Renal pelvis (tissue), 12 donors: ENCODE data around the gene CNTNAP3B. TPM values are rescaled to one million over a fixed set of nuclear protein-coding genes. Genes with fewer than 3 reads are reported as not detected.
"Not testable (repeated sequence)": the region's sequence is repeated elsewhere in the genome, so short reads cannot be mapped to it uniquely, and the experiment has no call there.

Experiments
- DNase-seq: peaks from one replicate; pipeline ENCODE4 v3.0.0-alpha.2; 2013
- long read RNA-seq, 16 experiments: transcript quantifications; one replicate each; lab custom pipeline, GENCODE V29; 2026
- polyA plus RNA-seq, 3 donors: library from polyadenylated mRNA; unstranded; fragments of 120-200 nt; gene quantifications; one replicate each; pipeline ENCODE4 v1.2.1, GENCODE V29; 2013; ENCODE audit not compliant: insufficient read length in 3 of 3

The CNTNAP3B gene
- polyA plus RNA-seq = 10 to 100 TPM; 12.1 to 20.1 (median 19.8) TPM
- long read RNA-seq, donor 1 = 0 reads
- long read RNA-seq, donor 2 = 0 reads
- long read RNA-seq, donor 3 = 0 reads
- long read RNA-seq, donor 4 = 0 reads
- long read RNA-seq, donor 5 = 0 reads
- long read RNA-seq, donor 6 = 0 reads
- long read RNA-seq, donor 7, partial matches to known transcripts = 0 of 6 reads
- long read RNA-seq, donor 7, other reads (novel, unspliced or antisense) = 6 of 6 reads
- long read RNA-seq, donor 8 = 0 reads
- long read RNA-seq, donor 9 = 0 reads
- long read RNA-seq, donor 10 = 0 reads
- long read RNA-seq, donor 11 = 0 reads
- long read RNA-seq, donor 12 = 0 reads
- long read RNA-seq, donor 13 = 0 reads
- long read RNA-seq, donor 14 = 0 reads
- long read RNA-seq, donor 15 = 0 reads
- long read RNA-seq, donor 16 = 0 reads

DNA sequence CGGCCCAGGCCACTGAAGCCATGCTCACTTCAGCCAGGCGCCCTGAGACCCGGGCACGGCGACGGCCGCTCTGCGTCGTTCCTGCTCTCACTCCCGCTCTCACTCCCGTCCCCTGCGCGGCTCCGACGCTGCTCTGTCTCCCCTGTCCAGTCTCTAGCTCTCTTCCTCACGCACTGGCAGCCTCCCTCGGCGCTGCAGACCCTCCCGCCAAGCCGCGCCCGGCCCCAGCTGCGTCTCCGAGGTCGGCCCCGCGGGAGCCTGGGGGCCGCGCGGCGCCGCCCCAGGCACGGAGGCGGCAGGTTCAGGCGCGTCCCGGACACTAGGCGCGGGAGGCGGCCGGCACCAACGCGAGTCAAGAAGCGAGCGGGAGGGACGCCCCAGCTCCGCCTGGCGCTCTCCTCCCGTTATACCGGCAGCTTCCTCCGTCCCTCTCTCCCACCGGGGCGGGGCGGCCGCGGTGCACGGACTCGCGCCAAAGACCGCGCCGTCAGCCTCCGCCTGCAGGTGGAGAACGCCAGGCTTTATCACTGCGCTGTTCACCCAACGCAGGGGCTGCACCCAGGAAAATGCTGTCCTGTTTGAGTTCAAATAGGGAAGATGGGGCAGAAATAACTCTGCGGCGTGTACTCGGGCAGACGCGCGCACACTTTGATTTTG lies at the start of gene CNTNAP3B:
Gene CNTNAP3B, minus strand, starts transcription at position 354 of the 657 bp plus-strand sequence. Its CDS starts 332 bp downstream, at position 22.
- not testable (repeated sequence) for DNase-seq

DNA sequence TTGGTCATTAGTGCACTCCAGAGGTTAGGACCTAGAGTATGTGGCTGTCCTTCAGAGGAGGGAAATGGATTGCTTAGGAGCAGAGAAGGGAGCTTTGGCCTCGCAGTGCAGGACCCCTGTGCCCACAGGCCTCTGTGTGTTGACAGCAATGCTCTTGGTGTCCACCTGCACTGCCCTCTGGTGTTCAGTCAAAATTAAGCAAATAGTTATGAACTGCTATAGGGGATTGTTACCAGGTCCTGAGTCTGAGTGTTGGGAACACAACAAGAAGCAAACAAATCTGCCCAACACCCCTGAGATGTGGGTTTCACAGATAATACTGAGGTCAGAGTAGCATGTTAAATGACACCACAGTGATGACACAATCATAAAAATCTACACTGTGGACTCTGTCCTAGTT lies 31.1 kb upstream of the CNTNAP3B start:
- peak; percentile 4 for DNase-seq

DNA sequence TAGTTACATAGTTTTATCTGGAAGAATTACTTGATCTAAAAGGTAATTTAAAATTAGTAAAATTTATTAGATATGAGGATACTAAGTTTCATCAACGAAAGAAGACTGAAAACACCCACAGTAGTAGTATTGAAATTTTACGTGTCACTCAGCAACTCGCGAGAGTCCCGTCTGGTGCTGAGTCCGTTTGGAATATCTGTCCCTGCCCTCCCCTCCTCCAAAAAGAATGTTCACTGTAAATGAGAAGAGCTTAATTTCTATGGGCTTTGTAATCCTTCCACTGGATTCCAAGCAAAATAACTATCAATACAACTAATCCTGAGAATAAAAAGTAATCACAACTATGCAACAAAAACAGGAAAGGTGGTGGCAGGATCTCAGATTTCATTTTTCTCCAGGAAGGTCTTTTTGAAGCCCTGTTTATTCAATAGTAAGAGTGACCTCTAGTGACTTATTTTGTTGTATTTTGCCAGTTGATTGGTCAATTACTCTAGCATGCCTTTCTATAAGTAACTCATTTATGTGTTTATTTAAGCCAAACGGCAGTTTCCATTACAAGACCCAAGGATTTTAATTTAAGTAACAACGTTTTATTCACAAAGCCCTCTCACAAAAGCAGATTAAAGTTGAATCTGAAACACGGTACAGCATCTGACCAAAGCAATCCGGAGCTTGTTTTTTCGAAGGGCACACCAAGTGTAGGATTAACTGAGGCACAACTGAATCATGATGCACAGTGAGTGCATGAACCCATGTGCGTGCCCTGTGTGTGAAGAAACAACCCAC lies 2.0 kb downstream of the CNTNAP3B start:
- DNase-seq = peak; percentile 14

DNA sequence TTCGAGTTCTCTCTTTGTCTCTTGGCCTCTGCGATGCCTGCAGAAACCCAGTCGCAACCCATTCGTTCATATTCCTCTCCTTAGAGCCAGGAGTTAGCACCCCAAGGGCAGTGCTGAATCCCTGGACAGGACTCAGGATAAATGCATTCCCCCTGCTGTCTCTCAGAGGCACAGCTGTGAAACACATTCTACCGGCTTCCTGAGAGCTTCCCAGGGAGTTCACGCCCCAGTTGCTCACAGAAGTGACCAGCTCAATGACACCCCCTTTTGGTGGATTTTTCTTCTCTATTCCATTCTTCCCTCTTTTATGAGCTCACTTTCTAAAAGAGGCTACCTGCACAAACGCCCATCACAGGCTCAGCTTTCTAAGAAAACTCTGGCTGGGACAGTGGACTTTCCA lies 8.2 kb downstream of the CNTNAP3B start:
- DNase-seq = not testable (repeated sequence)

DNA sequence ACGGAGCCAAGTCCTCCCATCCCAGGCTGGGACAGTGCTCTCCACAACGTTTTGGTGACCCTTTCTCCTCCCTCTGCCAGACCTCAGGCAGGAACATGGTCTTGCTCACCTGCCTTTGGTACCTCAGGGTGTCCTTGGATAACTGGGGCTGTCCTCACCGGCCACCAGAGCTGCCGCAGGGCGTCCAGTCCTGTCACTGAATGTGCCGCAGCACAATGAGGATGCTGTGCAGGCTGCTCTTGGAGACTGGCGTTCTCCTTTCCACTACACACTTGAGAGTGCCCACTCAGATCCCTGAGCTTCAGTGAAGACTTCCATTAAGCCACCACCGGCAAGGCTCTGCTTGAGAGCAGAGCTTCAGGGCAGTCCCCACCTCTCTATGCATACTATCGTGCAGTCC lies 33.3 kb downstream of the CNTNAP3B start:
- DNase-seq = not testable (repeated sequence)

DNA sequence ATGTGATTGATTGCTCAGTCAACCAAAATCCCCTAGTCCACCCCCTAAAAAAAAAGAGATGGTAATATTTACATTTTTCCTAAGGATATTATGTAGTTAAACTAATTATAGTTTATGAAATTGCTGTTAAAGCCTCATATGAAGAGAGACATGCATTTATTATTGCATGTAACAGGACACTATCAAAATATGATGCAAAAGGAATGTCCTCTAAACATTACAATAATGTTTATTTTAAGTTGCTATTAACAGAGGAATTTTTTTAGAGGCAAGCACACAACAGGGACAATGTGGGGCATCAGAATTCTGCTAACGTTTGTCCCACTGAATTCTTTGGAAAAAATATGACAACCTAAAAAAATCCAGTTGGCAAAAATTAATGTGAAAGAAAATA lies 44.7 kb downstream of the CNTNAP3B start:
- DNase-seq = not testable (repeated sequence)

DNA sequence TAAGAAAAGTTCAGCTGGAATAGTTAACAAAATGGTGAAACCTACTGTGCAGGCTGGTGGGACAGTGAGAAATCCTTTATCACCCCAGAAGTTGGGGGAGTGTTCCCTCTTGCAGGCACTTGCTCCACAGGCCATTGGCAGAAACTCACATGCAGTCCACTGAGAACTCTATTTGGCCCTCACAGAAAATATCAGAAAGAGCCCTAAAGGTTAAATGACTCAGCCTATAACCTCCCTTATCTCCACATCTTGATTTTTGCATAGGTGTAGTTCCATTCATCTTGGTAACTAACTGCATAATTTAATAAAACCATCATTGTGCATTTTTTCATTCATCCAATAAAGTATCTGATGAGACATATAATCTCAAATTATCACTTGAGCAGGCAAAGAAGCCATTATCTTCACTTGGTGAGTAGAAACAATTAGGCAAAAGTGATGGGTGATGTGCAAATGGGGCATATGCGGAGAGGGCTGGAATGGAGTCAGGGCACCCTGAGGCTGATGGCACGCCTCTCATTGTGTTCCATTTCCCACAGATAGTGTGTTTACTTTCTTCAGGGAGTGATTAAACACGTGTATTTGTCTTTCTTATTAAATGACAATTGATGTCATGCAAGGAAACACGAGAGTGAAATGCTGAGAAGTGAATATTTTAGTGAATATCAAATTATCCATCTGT lies 45.2 kb downstream of the CNTNAP3B start:
- DNase-seq = not testable (repeated sequence)

DNA sequence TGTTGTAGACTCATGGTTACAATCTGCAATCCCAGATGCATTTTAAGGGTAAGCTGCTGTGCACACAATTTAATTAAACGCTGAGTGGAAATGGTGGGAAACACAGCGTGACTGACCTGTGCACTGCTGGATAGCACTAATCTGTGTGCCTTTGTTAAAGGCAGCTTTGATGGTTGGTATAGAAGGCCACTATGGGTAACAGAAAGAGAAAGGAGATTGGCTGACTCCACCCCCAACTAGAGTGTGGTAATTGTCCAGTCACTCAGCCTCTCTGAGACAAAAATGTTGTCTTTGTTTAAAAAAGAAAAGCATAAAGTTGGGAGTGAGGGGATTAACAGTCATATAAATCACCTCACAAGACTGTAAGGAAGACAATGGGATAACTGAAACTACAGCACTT lies 48.9 kb downstream of the CNTNAP3B start:
- DNase-seq = not testable (repeated sequence)

DNA sequence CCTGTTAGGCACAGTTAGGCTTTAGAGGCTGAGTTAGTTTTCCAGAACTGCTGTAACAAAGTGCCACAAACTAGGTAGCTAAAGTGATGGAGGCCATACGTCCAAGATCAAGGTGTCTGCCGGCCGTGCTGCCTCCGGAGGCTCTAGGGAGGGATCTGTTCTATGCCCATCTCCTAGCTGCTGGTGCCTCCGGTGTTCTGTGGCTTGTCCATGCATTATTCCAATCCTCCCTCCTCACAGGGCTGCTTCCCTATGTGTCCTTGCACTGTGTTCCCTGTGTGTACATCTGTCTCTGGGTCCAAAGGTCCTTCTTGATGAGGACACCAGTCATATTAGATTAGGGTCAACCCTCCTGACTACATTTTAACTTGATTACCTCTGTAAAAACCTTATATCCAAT lies 54.4 kb downstream of the CNTNAP3B start:
- DNase-seq = not testable (repeated sequence)

DNA sequence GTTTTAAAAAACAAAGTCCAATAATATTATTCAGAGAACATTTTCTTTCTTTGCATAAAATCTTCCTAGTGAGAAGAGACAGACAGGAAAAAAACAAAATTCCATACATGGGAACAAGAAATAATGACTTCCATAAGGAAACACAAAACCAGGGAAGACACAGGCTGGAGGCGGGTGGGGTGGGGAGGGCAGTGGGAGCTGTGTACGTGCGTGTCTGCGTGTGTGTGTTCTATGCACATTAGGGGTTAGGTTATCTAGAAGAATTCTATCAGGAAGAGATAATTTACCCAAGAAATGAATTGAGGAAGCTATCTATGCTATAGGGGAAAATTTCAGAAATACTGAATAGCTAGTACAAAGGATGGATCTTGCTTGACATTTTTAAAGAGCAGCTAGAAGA lies 58.2 kb downstream of the CNTNAP3B start:
- DNase-seq = not testable (repeated sequence)

DNA sequence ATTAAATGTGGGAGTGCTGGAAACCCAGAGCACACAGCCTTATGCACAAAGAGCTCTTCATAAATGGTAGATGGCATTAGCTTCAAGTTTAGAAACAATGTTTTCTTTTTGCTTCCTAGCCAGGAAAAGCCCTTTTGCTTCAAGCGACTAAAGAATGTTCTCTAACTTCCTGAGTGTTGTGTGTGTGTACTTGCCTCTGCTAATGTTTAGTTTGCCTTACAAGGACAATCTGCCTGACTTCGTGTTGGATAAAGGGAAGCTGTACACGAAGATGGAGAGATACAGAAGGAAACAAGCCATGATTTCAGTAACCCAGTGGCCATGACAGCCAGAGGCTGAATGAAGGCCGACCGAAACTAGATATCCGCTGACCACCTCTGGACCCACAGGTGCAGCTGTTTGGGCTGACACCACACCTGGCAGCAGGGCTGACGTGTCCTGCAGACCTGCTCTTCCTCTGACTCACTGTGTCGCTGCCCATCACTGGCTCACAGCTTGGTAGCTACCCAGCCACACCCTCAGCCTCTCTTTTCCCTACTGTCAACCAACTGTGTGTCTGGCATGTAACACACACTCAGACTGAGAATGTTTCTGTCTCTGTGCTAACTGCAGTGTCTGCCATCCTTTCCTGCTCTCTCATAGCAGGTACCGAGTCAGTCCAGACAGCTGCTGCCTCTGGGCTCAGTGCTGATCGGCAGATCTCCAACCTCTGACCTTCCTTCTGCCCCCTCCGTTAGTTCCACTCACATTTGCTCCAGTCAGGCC lies 59.0 kb downstream of the CNTNAP3B start:
- not testable (repeated sequence) for DNase-seq

DNA sequence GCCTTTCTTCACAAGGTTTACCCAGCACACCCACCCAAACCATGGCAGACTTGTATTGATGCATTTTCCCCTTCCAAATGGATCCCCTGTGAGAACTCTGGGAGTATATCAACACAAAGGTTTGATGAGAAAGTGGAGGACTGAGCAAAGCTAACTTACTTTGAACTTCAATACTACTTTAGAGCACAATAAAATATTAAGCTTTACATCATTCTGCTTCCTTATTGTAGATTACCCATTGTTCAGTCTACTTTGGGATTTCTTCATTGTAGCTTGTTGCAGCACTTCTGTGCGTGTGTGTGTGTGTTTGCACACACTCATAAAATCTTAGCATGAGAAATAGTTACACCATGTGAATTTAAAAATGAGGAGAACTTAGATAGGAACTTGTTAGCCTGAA lies 75.4 kb downstream of the CNTNAP3B start:
- not testable (repeated sequence) for DNase-seq

DNA sequence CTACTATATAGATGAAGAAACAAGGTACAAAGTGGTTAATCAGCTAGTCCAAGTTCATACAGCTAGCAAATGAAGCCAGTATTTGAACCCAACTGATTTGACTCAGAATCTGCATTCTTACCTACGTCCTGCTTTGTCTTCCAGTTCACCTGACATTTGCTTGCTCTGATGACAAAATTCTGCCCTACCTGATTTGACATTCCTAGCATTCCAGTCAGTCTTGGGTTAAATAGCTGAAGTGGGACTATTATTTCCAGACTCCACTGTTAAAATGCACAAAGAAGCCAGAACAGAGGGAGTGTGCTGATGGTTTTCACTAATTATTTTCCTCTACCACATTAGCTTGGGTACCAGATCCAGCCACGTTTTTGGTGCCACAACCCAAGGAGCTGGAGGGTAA lies 78.5 kb downstream of the CNTNAP3B start:
- not testable (repeated sequence) for DNase-seq

DNA sequence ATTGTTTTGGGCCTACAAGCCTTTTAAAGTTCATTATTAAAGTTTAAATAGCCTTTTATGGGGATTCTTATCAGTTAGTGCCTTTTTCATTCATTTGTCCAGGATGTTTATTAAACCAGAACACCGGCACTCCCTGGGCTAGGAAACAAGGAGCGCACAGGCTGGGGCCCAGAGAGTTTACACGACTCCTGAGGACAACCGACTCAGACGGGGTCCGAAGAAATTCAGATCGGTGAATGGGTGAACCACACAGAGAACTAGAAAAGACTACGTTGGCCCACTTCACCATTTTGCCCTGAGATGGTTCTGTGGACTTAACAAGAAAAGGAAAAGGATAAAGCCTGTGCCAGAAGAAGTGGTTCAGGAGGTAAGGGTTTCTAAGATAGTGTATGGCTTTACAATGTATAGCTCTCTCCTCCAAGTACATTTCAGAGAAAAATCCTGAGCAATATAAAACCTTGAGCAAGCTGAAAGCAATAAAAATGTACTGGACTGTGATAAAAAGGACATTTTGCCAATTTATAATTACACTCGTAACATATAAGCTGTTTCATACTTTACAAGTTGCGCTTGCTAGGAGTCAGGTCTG lies 84.7 kb downstream of the CNTNAP3B start:
- not testable (repeated sequence) for DNase-seq

DNA sequence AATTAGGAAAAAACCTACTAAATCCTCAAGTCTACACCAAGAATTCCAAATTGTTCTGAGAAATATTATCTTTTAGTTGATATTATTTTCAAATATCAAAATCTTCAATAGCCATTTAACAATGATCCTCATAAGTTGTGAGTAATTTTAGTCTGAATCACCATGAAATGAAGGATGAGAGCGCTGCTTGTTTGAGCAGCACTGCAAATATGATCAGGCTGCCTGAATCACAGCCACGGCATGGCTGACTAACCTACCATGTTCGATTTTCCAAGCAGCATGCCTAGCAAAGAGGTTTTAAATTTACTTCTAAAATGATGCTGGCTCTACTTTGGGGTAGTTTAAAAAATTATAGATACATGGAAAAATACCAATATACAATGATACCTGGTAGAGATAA lies 95.7 kb downstream of the CNTNAP3B start:
- DNase-seq = not testable (repeated sequence)

DNA sequence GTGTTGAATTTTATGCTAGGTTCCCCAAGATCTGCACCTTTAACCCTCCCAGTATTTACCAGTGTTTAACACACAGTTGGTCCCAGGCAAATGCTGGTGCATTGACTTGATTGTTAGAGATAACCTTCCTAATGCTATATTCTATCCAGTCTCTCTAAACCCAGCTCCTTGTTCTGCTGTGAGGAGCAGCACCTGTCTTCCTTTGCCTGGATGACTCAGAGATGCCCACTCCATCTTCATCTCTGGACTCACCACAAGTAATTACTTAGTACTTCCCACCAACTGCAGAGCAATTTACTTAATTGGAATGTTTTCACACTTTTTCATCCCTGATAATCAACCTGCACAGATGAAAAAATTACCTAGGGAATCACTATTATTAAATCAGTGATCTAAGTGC lies 108.6 kb downstream of the CNTNAP3B start:
- DNase-seq = not testable (repeated sequence)

DNA sequence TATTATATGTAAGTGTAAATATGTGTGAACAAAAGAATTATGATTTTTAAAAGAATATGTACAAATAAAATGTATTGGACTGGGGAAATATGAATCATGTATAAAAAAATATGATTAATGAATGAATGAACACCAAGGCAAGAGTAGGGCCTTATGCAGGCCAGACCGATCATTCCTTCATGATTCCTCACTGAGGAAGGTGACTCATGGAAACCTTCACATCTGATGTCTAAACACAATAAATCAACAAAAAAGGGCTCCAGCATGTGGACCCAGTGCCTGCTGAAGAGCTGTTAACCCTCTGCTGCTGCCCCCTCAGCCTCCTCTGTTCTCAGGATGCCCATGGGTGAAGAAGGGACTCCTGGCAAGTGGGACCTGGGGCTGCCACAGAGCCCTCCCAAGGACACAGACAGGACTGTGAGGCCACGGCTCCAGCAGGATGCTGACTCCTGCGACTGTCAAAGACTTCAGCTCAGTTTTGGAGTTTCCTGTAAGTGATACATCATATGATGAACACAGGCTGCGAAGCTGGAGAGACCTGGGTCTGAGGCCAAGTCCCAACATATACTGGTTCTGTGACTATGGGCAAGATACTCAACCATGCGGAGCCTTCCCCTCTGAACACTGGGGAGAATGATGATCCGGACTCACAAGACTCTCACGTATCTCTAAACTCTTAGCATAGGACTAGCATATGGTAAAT lies 110.9 kb downstream of the CNTNAP3B start:
- not testable (repeated sequence) for DNase-seq

DNA sequence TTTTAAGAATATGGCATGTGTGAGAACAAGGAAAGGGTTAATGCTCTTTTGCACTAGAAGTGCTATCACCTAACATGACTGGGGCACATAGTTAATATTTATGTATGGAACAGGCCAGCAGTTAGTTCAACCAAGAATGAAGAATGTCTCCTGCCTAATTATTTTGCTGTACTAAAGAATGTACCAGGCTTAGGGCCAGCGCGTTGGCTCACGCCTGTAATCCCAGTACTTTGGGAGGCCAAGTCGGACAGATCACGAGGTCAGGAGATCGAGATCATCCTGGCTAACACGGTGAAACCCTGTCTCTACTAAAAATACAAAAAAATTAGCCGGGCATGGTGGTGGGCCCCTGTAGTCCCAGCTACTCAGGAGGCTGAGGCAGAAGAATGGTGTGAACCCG lies 114.9 kb downstream of the CNTNAP3B start:
- not testable (repeated sequence) for DNase-seq

DNA sequence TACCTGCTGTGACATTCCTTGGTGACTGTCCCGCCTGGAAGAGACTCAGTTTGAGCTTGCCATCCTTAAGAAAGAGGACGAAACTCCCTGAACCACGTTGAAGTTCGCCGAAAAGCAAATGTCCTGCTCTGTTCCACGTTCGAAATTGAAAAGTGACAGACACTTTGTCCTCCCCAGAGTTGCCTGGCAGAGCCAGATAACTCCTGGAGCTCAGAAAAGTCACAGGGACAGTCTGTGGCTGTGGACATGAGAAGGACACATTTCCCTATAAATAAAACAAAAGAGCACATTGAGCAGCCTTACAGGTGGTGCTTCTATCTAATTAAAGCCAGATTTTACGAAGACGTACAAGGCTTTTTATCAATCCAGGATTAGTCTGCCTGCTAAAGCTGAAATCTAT lies 137.6 kb downstream of the CNTNAP3B start:
- DNase-seq = not testable (repeated sequence)

DNA sequence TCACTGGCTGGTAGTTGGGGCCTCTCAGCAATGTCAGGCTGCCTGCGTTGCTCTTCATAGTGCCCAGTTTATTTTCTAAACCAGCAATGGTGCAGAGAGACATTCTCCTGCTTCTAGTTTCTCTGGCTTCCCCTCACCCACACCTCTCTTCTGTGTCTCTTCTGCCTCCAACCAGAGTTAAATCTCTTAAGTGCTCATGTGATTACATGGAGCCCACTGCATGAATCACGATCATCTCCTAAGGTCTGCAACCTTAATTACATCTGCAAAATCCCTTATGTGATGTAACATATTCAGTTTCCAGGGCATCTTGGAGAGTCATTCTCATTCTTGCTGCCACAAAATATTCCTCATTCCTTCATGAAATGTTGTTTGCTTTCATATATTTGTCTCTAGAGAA lies 149.0 kb downstream of the CNTNAP3B start:
- DNase-seq = not testable (repeated sequence)
